ENCODE data around the gene RFTN1. TPM values are rescaled to one million over a fixed set of nuclear protein-coding genes. Genes with fewer than 3 reads are reported as not detected.

The RFTN1 gene
- polyA plus RNA-seq, 2 of the 4 experiments (the other 2 are of a cell fraction), result 1.8 to 3.7 TPM

GRCh38 chr3:16507578-16508242 lies 5.8 kb downstream of the RFTN1 start:
- Histone ChIP-seq H3K4me2 (no peak overlapping the region), H3K27ac (no peak overlapping the region), H3K4me1 (no peaks in the 10 kb centered on the region), H3K9me3 (no peaks in the 10 kb centered on the region), H3K4me3 (no peak overlapping the region)
- no peak for ATAC-seq
- TF ChIP-seq FOSB (CRISPR knock-in tag; IDR thresholded peaks at IDR 0.05), result no peak
- no peak for TF ChIP-seq FOSL2 (IDR thresholded peaks at IDR 0.05)
- TF ChIP-seq FOSL2 (CRISPR knock-in tag; IDR thresholded peaks at IDR 0.05), result no peak
- TF ChIP-seq FOXS1 (CRISPR knock-in tag; IDR thresholded peaks at IDR 0.05), result no peak
- TF ChIP-seq RNF2 (IDR thresholded peaks at IDR 0.05; ENCODE audit: borderline replicate concordance, low read depth), result no peak
- TF ChIP-seq, protein P1, sequence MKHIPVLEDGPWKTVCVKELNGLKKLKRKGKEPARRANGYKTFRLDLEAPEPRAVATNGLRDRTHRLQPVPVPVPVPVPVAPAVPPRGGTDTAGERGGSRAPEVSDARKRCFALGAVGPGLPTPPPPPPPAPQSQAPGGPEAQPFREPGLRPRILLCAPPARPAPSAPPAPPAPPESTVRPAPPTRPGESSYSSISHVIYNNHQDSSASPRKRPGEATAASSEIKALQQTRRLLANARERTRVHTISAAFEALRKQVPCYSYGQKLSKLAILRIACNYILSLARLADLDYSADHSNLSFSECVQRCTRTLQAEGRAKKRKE (CRISPR knock-in tag; IDR thresholded peaks at IDR 0.05; ENCODE audit: low read depth), result no peak
- TF ChIP-seq CBX8 (IDR thresholded peaks at IDR 0.05), result no peak
- TF ChIP-seq HOXA7 (CRISPR knock-in tag; IDR thresholded peaks at IDR 0.05), result no peak
- TF ChIP-seq EHF (CRISPR knock-in tag; IDR thresholded peaks at IDR 0.05), result no peak
- TF ChIP-seq RARB (CRISPR knock-in tag; IDR thresholded peaks at IDR 0.05), result no peak
- ChIA-PET POLR2A (no interaction called here), CTCF (interaction anchor here (1.3 to 3.0 kb wide), 3 partner anchors 9 to 217 kb away, joined by 4 to 10 read pairs (median 7); no protein-coding TSS in a partner anchor)
- FAIRE-seq, result no peak
- DNase-seq (ENCODE audit: low read depth in 1 of 2, low spot score in 1 of 2), result no peak
- WGBS (ENCODE audit: missing lambda C conversion rate), result 72% methylated on average over 8 of the region's 8 CpGs

DNA sequence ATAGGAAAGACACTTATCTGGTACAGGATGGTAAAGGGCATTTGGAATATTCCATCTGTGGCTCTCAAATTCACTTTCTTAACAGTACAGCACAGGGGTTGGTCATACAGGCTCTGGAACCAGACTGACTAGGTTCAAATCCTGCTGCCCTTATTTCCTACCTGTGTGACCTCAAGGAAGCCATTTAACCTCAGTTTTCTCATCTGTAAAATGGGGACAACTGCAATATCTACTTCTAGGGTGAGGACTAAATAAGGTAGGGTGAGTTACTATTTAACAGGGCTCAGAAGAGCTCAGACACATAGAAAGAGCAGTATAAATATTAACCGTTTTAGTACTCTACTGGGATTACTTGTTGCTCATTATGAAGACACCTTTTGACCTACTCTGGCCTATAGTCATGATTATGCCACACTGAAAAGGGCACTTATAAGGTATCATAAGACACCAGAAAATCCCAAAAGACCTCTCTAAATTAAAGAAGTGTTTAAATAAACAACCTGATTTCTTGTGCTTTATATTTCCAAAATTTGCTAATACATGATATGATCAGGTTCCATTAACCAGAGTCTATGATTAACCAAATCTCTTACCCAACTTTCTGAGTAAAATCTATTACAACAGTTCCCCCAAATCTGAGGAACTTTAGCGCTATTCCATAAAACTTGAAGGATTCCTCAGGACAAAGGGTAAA lies 6.5 kb downstream of the RFTN1 start:
- POLR2A ChIA-PET, result no interaction called here
- H3K4me1 ChIP-seq, result no peaks in the 10 kb centered on the region
- no peak overlapping the region for H3K27ac ChIP-seq
- TF ChIP-seq SMC3 (IDR thresholded peaks at IDR 0.05), result no peak
- TF ChIP-seq, protein P2, sequence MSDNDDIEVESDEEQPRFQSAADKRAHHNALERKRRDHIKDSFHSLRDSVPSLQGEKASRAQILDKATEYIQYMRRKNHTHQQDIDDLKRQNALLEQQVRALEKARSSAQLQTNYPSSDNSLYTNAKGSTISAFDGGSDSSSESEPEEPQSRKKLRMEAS (IDR thresholded peaks at IDR 0.05), result no peak
- TF ChIP-seq SREBF2 (IDR thresholded peaks at IDR 0.05), result no peak
- TF ChIP-seq E2F6 (IDR thresholded peaks at IDR 0.05; ENCODE audit: borderline replicate concordance, low read depth), result no peak
- TF ChIP-seq NPAS2 (CRISPR knock-in tag; IDR thresholded peaks at IDR 0.05; ENCODE audit: borderline replicate concordance), result no peak
- no peak for TF ChIP-seq CHD4 (IDR thresholded peaks at IDR 0.05; ENCODE audit: borderline replicate concordance)
- no peak for TF ChIP-seq POLR2A (IDR thresholded peaks at IDR 0.05; ENCODE audit: low read length)
- TF ChIP-seq, protein P3, sequence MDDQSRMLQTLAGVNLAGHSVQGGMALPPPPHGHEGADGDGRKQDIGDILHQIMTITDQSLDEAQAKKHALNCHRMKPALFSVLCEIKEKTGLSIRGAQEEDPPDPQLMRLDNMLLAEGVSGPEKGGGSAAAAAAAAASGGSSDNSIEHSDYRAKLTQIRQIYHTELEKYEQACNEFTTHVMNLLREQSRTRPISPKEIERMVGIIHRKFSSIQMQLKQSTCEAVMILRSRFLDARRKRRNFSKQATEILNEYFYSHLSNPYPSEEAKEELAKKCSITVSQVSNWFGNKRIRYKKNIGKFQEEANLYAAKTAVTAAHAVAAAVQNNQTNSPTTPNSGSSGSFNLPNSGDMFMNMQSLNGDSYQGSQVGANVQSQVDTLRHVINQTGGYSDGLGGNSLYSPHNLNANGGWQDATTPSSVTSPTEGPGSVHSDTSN (IDR thresholded peaks at IDR 0.05), result no peak
- no peak for TF ChIP-seq CBX2 (IDR thresholded peaks at IDR 0.05; ENCODE audit: borderline replicate concordance, low read depth)
- TF ChIP-seq MAZ (IDR thresholded peaks at IDR 0.05; ENCODE audit: borderline replicate concordance, low read depth, low read length), result no peak
- no peak for TF ChIP-seq HOXA7 (CRISPR knock-in tag; IDR thresholded peaks at IDR 0.05)
- TF ChIP-seq FOSB (CRISPR knock-in tag; IDR thresholded peaks at IDR 0.05), result no peak
- no peak for TF ChIP-seq RCOR1 (IDR thresholded peaks at IDR 0.05; ENCODE audit: low read depth, low read length)
- no peak for TF ChIP-seq MYC (IDR thresholded peaks at IDR 0.05; ENCODE audit: borderline replicate concordance, low read length)
- no peak for TF ChIP-seq USF2 (IDR thresholded peaks at IDR 0.05)
- DNase-seq (ENCODE audit: low read depth in 1 of 2, low spot score in 1 of 2), result no peak
- no peak for ATAC-seq
- FAIRE-seq, result no peak
- no peak overlapping the region for H3K4me2 ChIP-seq
- no peak overlapping the region for H3K4me3 ChIP-seq
- no peaks in the 10 kb centered on the region for H3K9me3 ChIP-seq
- CTCF ChIA-PET, result interaction anchor here (1.4 to 3.0 kb wide), 2 partner anchors 10 to 30 kb away, joined by 4 to 10 read pairs; no protein-coding TSS in a partner anchor
- WGBS (ENCODE audit: missing lambda C conversion rate), result 74% methylated on average over 2 of the region's 2 CpGs
